HepG2 (cell line): ENCODE results near the gene PSMC3IP. TPM values are rescaled to one million over a fixed set of nuclear protein-coding genes. Genes with fewer than 3 reads are reported as not detected.

Experiments
- AGO1 ChIP-seq: fragments of 200-400 bp; formaldehyde crosslinking; IDR thresholded peaks from 2 replicates; pipeline ENCODE4 v1.6.1; 2017; ENCODE audit warnings: mild to moderate bottlenecking, low read depth, low read length, moderate library complexity; ENCODE audit not compliant: poor library complexity, severe bottlenecking
- ATF5 ChIP-seq: sonication (generic); formaldehyde crosslinking; IDR thresholded peaks from 2 replicates; pipeline ENCODE4 v1.4.0; 2020; ENCODE audit warnings: mild to moderate bottlenecking, low read depth, missing genetic modification reagents
- CSRNP1 ChIP-seq: sonication (generic); formaldehyde crosslinking; IDR thresholded peaks from 2 replicates; pipeline ENCODE4 v1.8.1; 2023; ENCODE audit warnings: mild to moderate bottlenecking, missing genetic modification reagents
- GFI1 ChIP-seq: sonication (generic); formaldehyde crosslinking; IDR thresholded peaks from 2 replicates; pipeline ENCODE4 v1.5.0; 2020; ENCODE audit warnings: missing genetic modification reagents, mild to moderate bottlenecking, borderline replicate concordance
- HDAC6 ChIP-seq: fragments of 200-600 bp; sonication (generic); IDR thresholded peaks from 2 replicates; pipeline ENCODE4 v1.7.0; 2017; ENCODE audit warnings: mild to moderate bottlenecking, antibody characterized with exemption, low read length, low read depth
- NCOA2 ChIP-seq: sonication (generic); formaldehyde crosslinking; IDR thresholded peaks from 2 replicates; pipeline ENCODE4 v1.8.0; 2022; ENCODE audit warnings: inconsistent platforms
- STAG1 ChIP-seq: sonication (generic); formaldehyde crosslinking; IDR thresholded peaks from 2 replicates; pipeline ENCODE4 v1.4.0; 2020; ENCODE audit warnings: missing genetic modification reagents
- ZC3H13 ChIP-seq: sonication (generic); formaldehyde crosslinking; IDR thresholded peaks from 2 replicates; pipeline ENCODE4 v1.8.1; 2023; ENCODE audit warnings: mild to moderate bottlenecking, missing genetic modification reagents, moderate library complexity
- ZNF230 ChIP-seq: sonication (generic); formaldehyde crosslinking; IDR thresholded peaks from 2 replicates; pipeline ENCODE4 v1.4.0; 2020; ENCODE audit warnings: mild to moderate bottlenecking, missing genetic modification reagents
- ZNF263 ChIP-seq: sonication (generic); formaldehyde crosslinking; IDR thresholded peaks from 2 replicates; pipeline ENCODE4 v1.4.0; 2020; ENCODE audit warnings: missing genetic modification reagents
- ZNF282 ChIP-seq: fragments of 450-650 bp; IDR thresholded peaks from 2 replicates; pipeline ENCODE4 v1.6.1; 2018; ENCODE audit not compliant: partially characterized antibody
- ZNF432 ChIP-seq: sonication (generic); formaldehyde crosslinking; IDR thresholded peaks from 2 replicates; pipeline ENCODE4 v1.5.0; 2020; ENCODE audit warnings: missing genetic modification reagents, mild to moderate bottlenecking, borderline replicate concordance
- ZNF710 ChIP-seq: sonication (generic); formaldehyde crosslinking; IDR thresholded peaks from 2 replicates; pipeline ENCODE4 v1.5.0; 2020; ENCODE audit warnings: mild to moderate bottlenecking, missing genetic modification reagents, borderline replicate concordance
- polyA plus RNA-seq, 8 experiments: library from polyadenylated mRNA; depleted of rRNA in 3 of 8; stranded (reverse) in 7 of 8; unstranded in 1 of 8; fragments of >200 nt; fragmentation: Illumina TruSeq in 4 of 8; extraction: Trizol in 4 of 8; gene quantifications; 2 replicates each; pipeline versions ENCODE4 v1.2.1 to v1.2.3, GENCODE V29; 2011 to 2016; ENCODE audit warnings: low read depth in 4 of 8, missing spikeins in 1 of 8, mixed read lengths in 1 of 8; ENCODE audit not compliant: insufficient read depth in 1 of 8
- total RNA-seq, 5 experiments: library from RNA; depleted of rRNA; stranded (reverse); fragments of >200 nt; fragmentation: Illumina TruSeq; extraction: Trizol; gene quantifications; 2 replicates each; pipeline ENCODE4 v1.2.3, GENCODE V29; 2016; ENCODE audit warnings: low read depth in 1 of 5
- TF ChIP-seq, protein P1 (sequence below): sonication (generic); formaldehyde crosslinking; IDR thresholded peaks from 2 replicates; pipeline ENCODE4 v1.5.0; 2020; ENCODE audit warnings: missing genetic modification reagents
- TF ChIP-seq, protein P2 (sequence below): sonication (generic); formaldehyde crosslinking; IDR thresholded peaks from 2 replicates; pipeline ENCODE4 v1.4.0; 2020; ENCODE audit warnings: missing genetic modification reagents
- TF ChIP-seq, protein P3 (sequence below): fragments of 450-650 bp; IDR thresholded peaks from 2 replicates; pipeline ENCODE4 v1.6.1; 2017
- TF ChIP-seq, protein P4 (sequence below): IDR thresholded peaks from 2 replicates; pipeline ENCODE4 v1.6.1; 2012; ENCODE audit warnings: low read depth, low read length, improper control_type of control experiment
- TF ChIP-seq, protein P5 (sequence below): sonication (generic); formaldehyde crosslinking; IDR thresholded peaks from 2 replicates; pipeline ENCODE4 v1.4.0; 2020; ENCODE audit warnings: mild to moderate bottlenecking, missing genetic modification reagents

PSMC3IP gene
- total and polyA plus RNA-seq, 2 of the 13 experiments (the other 11 are each of a cell fraction or from before 2014, with no cell fraction given), result 6.5 to 22.4 TPM

DNA sequence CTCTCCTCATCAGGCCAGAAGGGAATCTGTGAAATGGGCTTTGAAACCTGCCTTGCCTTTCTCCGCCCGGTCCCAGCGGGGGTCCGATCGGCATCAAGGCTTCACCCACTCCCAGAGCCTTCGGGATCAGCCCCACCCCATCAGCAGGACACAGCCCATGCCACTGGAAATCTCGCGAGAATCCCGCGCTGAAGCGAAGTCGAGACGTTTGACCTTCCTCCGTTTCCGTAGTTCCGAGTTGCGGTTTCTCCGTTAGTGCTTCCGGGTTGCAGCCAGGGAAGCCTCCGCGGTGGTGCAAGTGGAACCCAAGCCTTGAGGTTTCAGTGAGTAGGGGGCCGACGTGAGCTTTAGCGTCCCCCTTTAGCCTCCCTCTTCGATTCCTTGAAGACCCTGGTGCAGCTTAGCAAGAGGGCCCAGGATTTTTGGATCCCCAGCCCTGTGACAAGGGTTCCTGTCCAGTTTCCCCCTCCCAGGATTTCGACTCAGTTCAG is 15.6 kb downstream of the PSMC3IP start, which contains the start of gene COASY (continued):
- no peak for TF ChIP-seq ZNF710 (CRISPR knock-in tag)
- TF ChIP-seq, protein P1, sequence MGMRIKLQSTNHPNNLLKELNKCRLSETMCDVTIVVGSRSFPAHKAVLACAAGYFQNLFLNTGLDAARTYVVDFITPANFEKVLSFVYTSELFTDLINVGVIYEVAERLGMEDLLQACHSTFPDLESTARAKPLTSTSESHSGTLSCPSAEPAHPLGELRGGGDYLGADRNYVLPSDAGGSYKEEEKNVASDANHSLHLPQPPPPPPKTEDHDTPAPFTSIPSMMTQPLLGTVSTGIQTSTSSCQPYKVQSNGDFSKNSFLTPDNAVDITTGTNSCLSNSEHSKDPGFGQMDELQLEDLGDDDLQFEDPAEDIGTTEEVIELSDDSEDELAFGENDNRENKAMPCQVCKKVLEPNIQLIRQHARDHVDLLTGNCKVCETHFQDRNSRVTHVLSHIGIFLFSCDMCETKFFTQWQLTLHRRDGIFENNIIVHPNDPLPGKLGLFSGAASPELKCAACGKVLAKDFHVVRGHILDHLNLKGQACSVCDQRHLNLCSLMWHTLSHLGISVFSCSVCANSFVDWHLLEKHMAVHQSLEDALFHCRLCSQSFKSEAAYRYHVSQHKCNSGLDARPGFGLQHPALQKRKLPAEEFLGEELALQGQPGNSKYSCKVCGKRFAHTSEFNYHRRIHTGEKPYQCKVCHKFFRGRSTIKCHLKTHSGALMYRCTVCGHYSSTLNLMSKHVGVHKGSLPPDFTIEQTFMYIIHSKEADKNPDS (CRISPR knock-in tag), result 0 out of 2 replicates have a peak, but pooled peaks have one; percentile 82
- TF ChIP-seq ZC3H13 (CRISPR knock-in tag), result peak; percentile 77
- TF ChIP-seq, protein P2, sequence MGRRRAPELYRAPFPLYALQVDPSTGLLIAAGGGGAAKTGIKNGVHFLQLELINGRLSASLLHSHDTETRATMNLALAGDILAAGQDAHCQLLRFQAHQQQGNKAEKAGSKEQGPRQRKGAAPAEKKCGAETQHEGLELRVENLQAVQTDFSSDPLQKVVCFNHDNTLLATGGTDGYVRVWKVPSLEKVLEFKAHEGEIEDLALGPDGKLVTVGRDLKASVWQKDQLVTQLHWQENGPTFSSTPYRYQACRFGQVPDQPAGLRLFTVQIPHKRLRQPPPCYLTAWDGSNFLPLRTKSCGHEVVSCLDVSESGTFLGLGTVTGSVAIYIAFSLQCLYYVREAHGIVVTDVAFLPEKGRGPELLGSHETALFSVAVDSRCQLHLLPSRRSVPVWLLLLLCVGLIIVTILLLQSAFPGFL (CRISPR knock-in tag), result no peak
- no peak for TF ChIP-seq GFI1 (CRISPR knock-in tag)
- TF ChIP-seq NCOA2 (CRISPR knock-in tag), result no peak; the same call in 1 of the 2 replicates
- TF ChIP-seq ZNF282, result no peak
- TF ChIP-seq, protein P3, sequence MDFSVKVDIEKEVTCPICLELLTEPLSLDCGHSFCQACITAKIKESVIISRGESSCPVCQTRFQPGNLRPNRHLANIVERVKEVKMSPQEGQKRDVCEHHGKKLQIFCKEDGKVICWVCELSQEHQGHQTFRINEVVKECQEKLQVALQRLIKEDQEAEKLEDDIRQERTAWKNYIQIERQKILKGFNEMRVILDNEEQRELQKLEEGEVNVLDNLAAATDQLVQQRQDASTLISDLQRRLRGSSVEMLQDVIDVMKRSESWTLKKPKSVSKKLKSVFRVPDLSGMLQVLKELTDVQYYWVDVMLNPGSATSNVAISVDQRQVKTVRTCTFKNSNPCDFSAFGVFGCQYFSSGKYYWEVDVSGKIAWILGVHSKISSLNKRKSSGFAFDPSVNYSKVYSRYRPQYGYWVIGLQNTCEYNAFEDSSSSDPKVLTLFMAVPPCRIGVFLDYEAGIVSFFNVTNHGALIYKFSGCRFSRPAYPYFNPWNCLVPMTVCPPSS, result no peak
- TF ChIP-seq STAG1, result peak; percentile 31; the same call in 1 of the 2 replicates
- no peak for TF ChIP-seq HDAC6
- TF ChIP-seq ZNF230 (CRISPR knock-in tag), result no peak
- TF ChIP-seq ZNF432 (CRISPR knock-in tag), result no peak
- TF ChIP-seq, protein P4, sequence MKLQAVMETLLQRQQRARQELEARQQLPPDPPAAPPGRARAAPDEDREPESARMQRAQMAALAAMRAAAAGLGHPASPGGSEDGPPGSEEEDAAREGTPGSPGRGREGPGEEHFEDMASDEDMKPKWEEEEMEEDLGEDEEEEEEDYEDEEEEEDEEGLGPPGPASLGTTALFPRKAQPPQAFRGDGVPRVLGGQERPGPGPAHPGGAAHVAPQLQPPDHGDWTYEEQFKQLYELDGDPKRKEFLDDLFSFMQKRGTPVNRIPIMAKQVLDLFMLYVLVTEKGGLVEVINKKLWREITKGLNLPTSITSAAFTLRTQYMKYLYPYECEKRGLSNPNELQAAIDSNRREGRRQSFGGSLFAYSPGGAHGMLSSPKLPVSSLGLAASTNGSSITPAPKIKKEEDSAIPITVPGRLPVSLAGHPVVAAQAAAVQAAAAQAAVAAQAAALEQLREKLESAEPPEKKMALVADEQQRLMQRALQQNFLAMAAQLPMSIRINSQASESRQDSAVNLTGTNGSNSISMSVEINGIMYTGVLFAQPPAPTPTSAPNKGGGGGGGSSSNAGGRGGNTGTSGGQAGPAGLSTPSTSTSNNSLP, result no peak; the same call in 1 of the 2 replicates
- TF ChIP-seq AGO1, result no peak
- TF ChIP-seq ZNF263 (CRISPR knock-in tag), result 0 out of 2 replicates have a peak, but pooled peaks have one; percentile 4
- TF ChIP-seq, protein P5, sequence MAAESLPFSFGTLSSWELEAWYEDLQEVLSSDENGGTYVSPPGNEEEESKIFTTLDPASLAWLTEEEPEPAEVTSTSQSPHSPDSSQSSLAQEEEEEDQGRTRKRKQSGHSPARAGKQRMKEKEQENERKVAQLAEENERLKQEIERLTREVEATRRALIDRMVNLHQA (CRISPR knock-in tag), result no peak
- 0 out of 2 replicates have a peak, but pooled peaks have one; percentile 4 for TF ChIP-seq ATF5 (CRISPR knock-in tag)
- no peak for TF ChIP-seq CSRNP1
